HG02623 (cell line): ENCODE results near the gene POLA1.
A peak's percentile ranks its signal among the peaks of the same experiment; 100 is the strongest.
"Not testable (repeated sequence)": the region's sequence is repeated elsewhere in the genome, so short reads cannot be mapped to it uniquely, and the experiment has no call there.

Source experiments
- ATAC-seq: cut with Tn5 transposase; IDR thresholded peaks from one replicate; pipeline ENCODE4 v1.9.1; 2021; ENCODE audit warnings: moderate library complexity; ENCODE audit not compliant: unreplicated experiment

Gene POLA1

GRCh38 chrX:24693453-24694202 is at the start of gene POLA1:
TSS of gene POLA1 (plus strand) at chrX:24693918. CDS start at chrX:24693962, 44 bp downstream.
- ATAC-seq, result peak; percentile 96

- ATAC-seq, result no peak
These were observed 47.7 kb upstream of the POLA1 start for GRCh38 chrX:24646006-24646405.

GRCh38 chrX:24646745-24647182 is 47.0 kb upstream of the POLA1 start:
- peak; percentile 20 for ATAC-seq

GRCh38 chrX:24647257-24648058 is 46.3 kb upstream of the POLA1 start, which contains the start of gene PCYT1B:
TSS of gene PCYT1B (minus strand) at chrX:24647347. CDS start at chrX:24647105, 242 bp downstream.
- peak; percentile 81 for ATAC-seq

- no peak for ATAC-seq
These were observed 45.2 kb upstream of the POLA1 start for GRCh38 chrX:24648495-24648894.

GRCh38 chrX:24651783-24652182 is 41.9 kb upstream of the POLA1 start:
- no peak for ATAC-seq

GRCh38 chrX:24655679-24656078 is 38.0 kb upstream of the POLA1 start:
- not testable (repeated sequence) for ATAC-seq

- ATAC-seq, result no peak
These were observed 35.9 kb upstream of the POLA1 start for GRCh38 chrX:24657671-24658386.

GRCh38 chrX:24658421-24658820 is 35.3 kb upstream of the POLA1 start:
- no peak for ATAC-seq

- ATAC-seq, result no peak
These were observed 34.6 kb upstream of the POLA1 start for GRCh38 chrX:24659106-24659505.

GRCh38 chrX:24659646-24660045 is 34.1 kb upstream of the POLA1 start:
- ATAC-seq, result no peak

- no peak for ATAC-seq
These were observed 32.4 kb upstream of the POLA1 start for GRCh38 chrX:24661292-24661691.

GRCh38 chrX:24662352-24662751 is 31.4 kb upstream of the POLA1 start:
- no peak for ATAC-seq

- ATAC-seq, result no peak
These were observed 25.6 kb upstream of the POLA1 start for GRCh38 chrX:24668111-24668510.

GRCh38 chrX:24672701-24673190 is 21.0 kb upstream of the POLA1 start:
- no peak for ATAC-seq

- no peak for ATAC-seq
These were observed 20.3 kb upstream of the POLA1 start for GRCh38 chrX:24673424-24673823.

- ATAC-seq, result no peak
These were observed 17.2 kb upstream of the POLA1 start for GRCh38 chrX:24676403-24677024.

GRCh38 chrX:24682739-24683432 is 10.8 kb upstream of the POLA1 start:
- ATAC-seq, result no peak

GRCh38 chrX:24684048-24684447 is 9.7 kb upstream of the POLA1 start:
- no peak for ATAC-seq

GRCh38 chrX:24692305-24692704 is 1.4 kb upstream of the POLA1 start:
- no peak for ATAC-seq
